HepG2 (cell line): Measurements from ENCODE around the gene CD151. TPM values are rescaled to one million over a fixed set of nuclear protein-coding genes. Genes with fewer than 3 reads are reported as not detected.

Experiments used
- ATAC-seq: fragments of 200-7000 bp; cut with Tn5 transposase; 3 replicates; pipeline ENCODE4 v1.9.1; 2020; ENCODE audit warnings: mild to moderate bottlenecking, moderate library complexity
- BruUV-seq: library from RNA; stranded (reverse); fragments of 400-500 nt; replicated peaks from 2 replicates; lab custom pipeline; 2021; lab: Mats Ljungman, UMichigan
- CTCF ChIA-PET: fragments of 300-600 bp; formaldehyde crosslinking; extraction: SDS; loops from one replicate; lab custom pipeline; 2021; ENCODE audit warnings: low total read pairs, inconsistent platforms, low intra/inter-chr PET ratio; lab: Yijun Ruan, JAX
- POLR2A ChIA-PET: fragments of 350-600 bp; sonication (Branson Sonifier 250); formaldehyde crosslinking; loops from one replicate; lab custom pipeline; 2020; ENCODE audit warnings: antibody characterized with exemption, inconsistent platforms; lab: Yijun Ruan, JAX
- DNase-seq: peaks from one replicate; pipeline ENCODE4 v3.0.0-alpha.2; 2015; ENCODE audit warnings: low spot score
- FAIRE-seq: peaks from 3 replicates; lab custom pipeline; 2011; peaks lifted over from hg19 to GRCh38; lab: Jason Lieb, UNC
- H2AFZ ChIP-seq: one replicate; pipeline ENCODE4 v1.6.1; 2011; ENCODE audit warnings: low read length, inconsistent platforms
- H3K27ac ChIP-seq: fragments of 300-600 bp; 3 replicates; pipeline ENCODE4 v1.8.0; 2011; ENCODE audit warnings: mixed run types, mild to moderate bottlenecking, mixed read lengths, low read length, inconsistent platforms; ENCODE audit not compliant: insufficient read depth; ENCODE audit errors: extremely low read length
- H3K27me3 ChIP-seq, 2 experiments: fragments of 200-600 bp in 1 of 2; 2 replicates in 1 of 2; 3 replicates in 1 of 2; pipeline versions ENCODE4 v1.6.0 to v1.8.0; 2011; ENCODE audit warnings: low read length in 2 of 2, mild to moderate bottlenecking in 2 of 2, moderate library complexity in 2 of 2, inconsistent platforms in 1 of 2; ENCODE audit not compliant: insufficient read depth in 2 of 2, control insufficient read depth in 1 of 2
- H3K36me3 ChIP-seq, 2 experiments: fragments of 200-600 bp in 1 of 2; replicated peaks in 1 of 2; 2 replicates in 1 of 2; 3 replicates in 1 of 2; pipeline versions ENCODE4 v1.5.1 to v1.8.0; 2011; ENCODE audit warnings: low read length in 2 of 2, inconsistent platforms in 1 of 2; ENCODE audit not compliant: insufficient read depth in 2 of 2, control insufficient read depth in 1 of 2
- H3K4me1 ChIP-seq: 2 replicates; pipeline ENCODE4 v1.5.1; 2012; ENCODE audit warnings: low read length, inconsistent platforms; ENCODE audit not compliant: insufficient read depth
- H3K4me2 ChIP-seq: 2 replicates; pipeline ENCODE4 v1.6.0; 2011; ENCODE audit warnings: low read depth, low read length, inconsistent platforms
- H3K4me3 ChIP-seq, 3 experiments: fragments of 200-600 bp in 1 of 3; sonication (generic), shearing (Covaris generic) in 1 of 3; replicated peaks in 1 of 3; 2 replicates each; pipeline ENCODE4 v1.5.1; 2011 to 2016; ENCODE audit warnings: low read length in 3 of 3, inconsistent platforms in 2 of 3, low read depth in 2 of 3, mild to moderate bottlenecking in 2 of 3, control low read depth in 1 of 3, mixed read lengths in 1 of 3; ENCODE audit not compliant: insufficient read depth in 1 of 3
- H3K79me2 ChIP-seq: one replicate; pipeline ENCODE4 v1.6.1; 2011; ENCODE audit warnings: low read length, inconsistent platforms; ENCODE audit not compliant: insufficient read depth
- H3K9ac ChIP-seq: 2 replicates; pipeline ENCODE4 v1.6.0; 2011; ENCODE audit warnings: mild to moderate bottlenecking, low read depth, low read length, inconsistent platforms; ENCODE audit not compliant: insufficient read depth
- H3K9me3 ChIP-seq: 2 replicates; pipeline ENCODE4 v1.5.1; 2012; ENCODE audit warnings: mild to moderate bottlenecking, low read length
- H4K20me1 ChIP-seq: 2 replicates; pipeline ENCODE4 v1.6.0; 2011; ENCODE audit warnings: inconsistent platforms, mild to moderate bottlenecking, low read length, moderate library complexity; ENCODE audit not compliant: insufficient read depth
- EP300 ChIP-seq, 3 experiments: sonication (generic) in 1 of 3; formaldehyde crosslinking in 1 of 3; IDR thresholded peaks; 2 replicates each; pipeline versions ENCODE4 v1.5.1 to v1.6.1; 2011 to 2020; ENCODE audit warnings: low read depth in 2 of 3, low read length in 2 of 3, borderline replicate concordance in 1 of 3, improper control_type of control experiment in 1 of 3, mild to moderate bottlenecking in 1 of 3, missing genetic modification reagents in 1 of 3, moderate library complexity in 1 of 3
- ESRRA ChIP-seq: sonication (generic); formaldehyde crosslinking; IDR thresholded peaks from 2 replicates; pipeline ENCODE4 v1.5.1; 2020; ENCODE audit warnings: mild to moderate bottlenecking, low read depth, missing genetic modification reagents
- MATR3 ChIP-seq: sonication (generic); formaldehyde crosslinking; IDR thresholded peaks from 2 replicates; pipeline ENCODE4 v1.4.0; 2020; ENCODE audit warnings: missing genetic modification reagents
- MXD4 ChIP-seq: IDR thresholded peaks from 2 replicates; pipeline ENCODE4 v1.6.1; 2016; ENCODE audit warnings: mild to moderate bottlenecking, missing biosample characterization, missing genetic modification reagents
- NPAS2 ChIP-seq: sonication (generic); formaldehyde crosslinking; IDR thresholded peaks from 2 replicates; pipeline ENCODE4 v1.8.0; 2022; ENCODE audit warnings: mild to moderate bottlenecking, missing genetic modification reagents, borderline replicate concordance
- POLR2G ChIP-seq: fragments of 200-400 bp; formaldehyde crosslinking; IDR thresholded peaks from 2 replicates; pipeline ENCODE4 v1.6.1; 2018; ENCODE audit warnings: mild to moderate bottlenecking, low read depth, low read length, moderate library complexity
- RAD51 ChIP-seq: fragments of 450-650 bp; IDR thresholded peaks from 2 replicates; pipeline ENCODE4 v1.6.1; 2016; ENCODE audit warnings: borderline replicate concordance
- RARG ChIP-seq: sonication (generic); formaldehyde crosslinking; IDR thresholded peaks from 2 replicates; pipeline ENCODE4 v1.4.0; 2020; ENCODE audit warnings: low read depth, mild to moderate bottlenecking, missing genetic modification reagents
- SNAI1 ChIP-seq: sonication (generic); formaldehyde crosslinking; IDR thresholded peaks from 2 replicates; pipeline ENCODE4 v1.5.0; 2020; ENCODE audit warnings: mild to moderate bottlenecking, missing genetic modification reagents, borderline replicate concordance
- SOX13 ChIP-seq, 3 experiments: fragments of 450-650 bp in 1 of 3; sonication (generic) in 1 of 3; formaldehyde crosslinking in 1 of 3; IDR thresholded peaks in 2 of 3; conservative IDR thresholded peaks in 1 of 3; 2 replicates each; pipeline versions ENCODE4 v1.5.0 to v1.6.1; 2016 to 2020; ENCODE audit warnings: antibody characterized with exemption in 1 of 3, mild to moderate bottlenecking in 1 of 3, missing compliant biosample characterization in 1 of 3, missing genetic modification reagents in 1 of 3, moderate library complexity in 1 of 3
- ZFX ChIP-seq: sonication (generic); formaldehyde crosslinking; IDR thresholded peaks from 2 replicates; pipeline ENCODE4 v1.4.0; 2020; ENCODE audit warnings: mild to moderate bottlenecking, low read depth, missing genetic modification reagents, moderate library complexity
- ZNF460 ChIP-seq: sonication (generic); formaldehyde crosslinking; IDR thresholded peaks from 2 replicates; pipeline ENCODE4 v1.5.1; 2020; ENCODE audit warnings: missing genetic modification reagents, mild to moderate bottlenecking, borderline replicate concordance
- WGBS: methylation state at CpG from one replicate; pipeline ENCODE4 v1.1.6; 2017; ENCODE audit warnings: low lambda C conversion rate; 5-methylcytosine and 5-hydroxymethylcytosine counted together
- in situ Hi-C: cut with HindIII; loops from 2 replicates; pipeline ENCODE4 v1.10.0; 2017; ENCODE audit warnings: low pct_unique_long_range_greater_than_20kb; ENCODE audit not compliant: extremely low pct_ligation_motif_present
- intact Hi-C: fragments of 100-400 bp; cut with micrococcal nuclease; formaldehyde crosslinking; loops from one replicate; pipeline ENCODE4 v1.10.0; 2022; ENCODE audit not compliant: unreplicated experiment
- polyA plus RNA-seq, 8 experiments: library from polyadenylated mRNA; depleted of rRNA in 3 of 8; stranded (reverse) in 7 of 8; unstranded in 1 of 8; fragments of >200 nt; fragmentation: Illumina TruSeq in 4 of 8; extraction: Trizol in 4 of 8; gene quantifications; 2 replicates each; pipeline versions ENCODE4 v1.2.1 to v1.2.3, GENCODE V29; 2011 to 2016; ENCODE audit warnings: low read depth in 4 of 8, missing spikeins in 1 of 8, mixed read lengths in 1 of 8; ENCODE audit not compliant: insufficient read depth in 1 of 8
- total RNA-seq, 5 experiments: library from RNA; depleted of rRNA; stranded (reverse); fragments of >200 nt; fragmentation: Illumina TruSeq; extraction: Trizol; gene quantifications; 2 replicates each; pipeline ENCODE4 v1.2.3, GENCODE V29; 2016; ENCODE audit warnings: low read depth in 1 of 5
- TF ChIP-seq, protein P1 (sequence below): sonication (generic); formaldehyde crosslinking; IDR thresholded peaks from 2 replicates; pipeline ENCODE4 v1.4.0; 2020; ENCODE audit warnings: missing genetic modification reagents
- TF ChIP-seq, protein P2 (sequence below), 2 experiments: sonication (generic) in 1 of 2; formaldehyde crosslinking in 1 of 2; IDR thresholded peaks; 2 replicates each; pipeline versions ENCODE4 v1.4.0 to v1.6.1; 2018 to 2020; ENCODE audit warnings: missing genetic modification reagents in 2 of 2, borderline replicate concordance in 1 of 2, low read depth in 1 of 2, mild to moderate bottlenecking in 1 of 2, missing biosample characterization in 1 of 2
- TF ChIP-seq, protein P3 (sequence below): sonication (generic); formaldehyde crosslinking; conservative IDR thresholded peaks from 2 replicates; pipeline ENCODE4 v1.8.1; 2023; ENCODE audit warnings: missing genetic modification reagents

CD151 gene
- total and polyA plus RNA-seq, 2 of the 13 experiments (the other 11 are each of a cell fraction or from before 2014, with no cell fraction given), result 125 to 197 TPM

DNA sequence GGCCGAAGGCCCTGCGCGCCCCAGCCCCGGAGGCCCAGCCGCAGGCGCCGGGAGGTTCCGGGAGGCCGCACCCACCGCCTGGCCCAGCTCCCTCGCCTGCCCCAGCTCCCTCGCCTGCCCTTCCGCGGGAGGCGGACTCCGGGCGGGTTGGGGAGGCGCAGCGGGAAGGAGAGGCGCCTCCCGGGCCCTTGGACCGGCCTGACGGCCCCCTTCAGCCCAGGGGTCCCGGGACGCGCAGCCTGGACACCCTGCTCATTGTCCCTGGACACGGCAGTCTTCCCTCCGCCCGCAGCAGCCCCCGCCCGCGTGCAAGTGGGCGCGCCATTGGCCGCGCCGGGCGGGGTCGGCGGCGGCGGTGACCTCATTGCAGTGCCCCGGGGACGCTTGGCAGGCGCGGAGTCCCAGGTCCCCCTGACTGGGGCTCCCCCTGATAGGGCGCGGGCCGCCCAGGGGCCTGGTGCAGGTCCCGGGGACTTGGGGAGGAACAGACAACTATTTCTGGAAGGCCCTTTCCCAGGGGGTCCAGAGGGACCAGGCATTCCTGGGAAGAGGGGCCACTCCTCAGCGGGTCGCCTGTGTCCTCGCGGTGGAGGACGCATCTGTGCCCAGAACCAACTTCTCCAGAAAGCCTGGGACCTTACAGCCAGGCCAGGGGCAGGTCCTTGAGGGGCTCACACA lies 501 bp downstream of the CD151 start:
- H3K36me3 ChIP-seq, result peaks cover 4 to 14% of the 10 kb centered on the region in 2 experiments; a peak in 3 of 5 replicates
- H3K79me2 ChIP-seq, result peaks cover 11% of the 10 kb centered on the region
- DNase-seq (no peak), FAIRE-seq (no peak), ATAC-seq (peak; percentile 7)
- peak overlapping the region; percentile 85 for H3K9ac ChIP-seq
- in situ Hi-C loops (no loop called here), intact Hi-C loops (no loop called here)
- peak overlapping the region; percentile 71 to 81 (median 77) for H3K4me3 ChIP-seq
- no peaks in the 10 kb centered on the region for H3K27me3 ChIP-seq
- H4K20me1 ChIP-seq, result peaks cover 9% of the 10 kb centered on the region; the same call in 1 of the 2 replicates
- WGBS, result no CpG with 5 or more reads among the region's 55 CpGs
- peak overlapping the region; percentile 81 for H3K4me2 ChIP-seq
- peak overlapping the region; percentile 61 for H3K27ac ChIP-seq
- H3K4me1 ChIP-seq, result peaks cover 75% of the 10 kb centered on the region
- CTCF ChIA-PET, result no interaction called here
- POLR2A ChIA-PET, result interaction anchor here (0.6 to 16.1 kb wide), 4 partner anchors 8 to 27 kb away, joined by 5 to 264 read pairs (median 74); partner anchors contain the start of genes PNPLA2, POLR2L, RPLP2 and TSPAN4
- no peaks in the 10 kb centered on the region for H3K9me3 ChIP-seq
- BruUV-seq, result no TSS peak
- H2AFZ ChIP-seq, result no peak overlapping the region
- TF ChIP-seq ZFX, result peak; percentile 2; the same call in 1 of the 2 replicates
- TF ChIP-seq EP300 (IDR thresholded peaks at IDR 0.05; ENCODE audit: low read depth in 2 of 2, low read length in 2 of 2), result no peak
- no peak for TF ChIP-seq EP300 (CRISPR knock-in tag; IDR thresholded peaks at IDR 0.05; ENCODE audit: borderline replicate concordance)
- TF ChIP-seq MXD4 (CRISPR knock-in tag), result no peak
- TF ChIP-seq POLR2G, result 0 out of 2 replicates have a peak, but pooled peaks have one; percentile 36
- TF ChIP-seq, protein P1, sequence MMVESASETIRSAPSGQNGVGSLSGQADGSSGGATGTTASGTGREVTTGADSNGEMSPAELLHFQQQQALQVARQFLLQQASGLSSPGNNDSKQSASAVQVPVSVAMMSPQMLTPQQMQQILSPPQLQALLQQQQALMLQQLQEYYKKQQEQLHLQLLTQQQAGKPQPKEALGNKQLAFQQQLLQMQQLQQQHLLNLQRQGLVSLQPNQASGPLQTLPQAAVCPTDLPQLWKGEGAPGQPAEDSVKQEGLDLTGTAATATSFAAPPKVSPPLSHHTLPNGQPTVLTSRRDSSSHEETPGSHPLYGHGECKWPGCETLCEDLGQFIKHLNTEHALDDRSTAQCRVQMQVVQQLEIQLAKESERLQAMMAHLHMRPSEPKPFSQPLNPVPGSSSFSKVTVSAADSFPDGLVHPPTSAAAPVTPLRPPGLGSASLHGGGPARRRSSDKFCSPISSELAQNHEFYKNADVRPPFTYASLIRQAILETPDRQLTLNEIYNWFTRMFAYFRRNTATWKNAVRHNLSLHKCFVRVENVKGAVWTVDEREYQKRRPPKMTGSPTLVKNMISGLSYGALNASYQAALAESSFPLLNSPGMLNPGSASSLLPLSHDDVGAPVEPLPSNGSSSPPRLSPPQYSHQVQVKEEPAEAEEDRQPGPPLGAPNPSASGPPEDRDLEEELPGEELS, result 0 out of 2 replicates have a peak, but pooled peaks have one; percentile 15
- TF ChIP-seq, protein P2, sequence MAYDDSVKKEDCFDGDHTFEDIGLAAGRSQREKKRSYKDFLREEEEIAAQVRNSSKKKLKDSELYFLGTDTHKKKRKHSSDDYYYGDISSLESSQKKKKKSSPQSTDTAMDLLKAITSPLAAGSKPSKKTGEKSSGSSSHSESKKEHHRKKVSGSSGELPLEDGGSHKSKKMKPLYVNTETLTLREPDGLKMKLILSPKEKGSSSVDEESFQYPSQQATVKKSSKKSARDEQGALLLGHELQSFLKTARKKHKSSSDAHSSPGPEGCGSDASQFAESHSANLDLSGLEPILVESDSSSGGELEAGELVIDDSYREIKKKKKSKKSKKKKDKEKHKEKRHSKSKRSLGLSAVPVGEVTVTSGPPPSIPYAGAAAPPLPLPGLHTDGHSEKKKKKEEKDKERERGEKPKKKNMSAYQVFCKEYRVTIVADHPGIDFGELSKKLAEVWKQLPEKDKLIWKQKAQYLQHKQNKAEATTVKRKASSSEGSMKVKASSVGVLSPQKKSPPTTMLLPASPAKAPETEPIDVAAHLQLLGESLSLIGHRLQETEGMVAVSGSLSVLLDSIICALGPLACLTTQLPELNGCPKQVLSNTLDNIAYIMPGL (CRISPR knock-in tag; IDR thresholded peaks at IDR 0.05; ENCODE audit: borderline replicate concordance in 1 of 2, low read depth in 1 of 2), result peak in 1 of 2 experiments; percentile 39; a peak in 1 of 4 replicates
- no peak for TF ChIP-seq ZNF460
- TF ChIP-seq NPAS2, result no peak
- no peak for TF ChIP-seq SNAI1
- TF ChIP-seq, protein P3, sequence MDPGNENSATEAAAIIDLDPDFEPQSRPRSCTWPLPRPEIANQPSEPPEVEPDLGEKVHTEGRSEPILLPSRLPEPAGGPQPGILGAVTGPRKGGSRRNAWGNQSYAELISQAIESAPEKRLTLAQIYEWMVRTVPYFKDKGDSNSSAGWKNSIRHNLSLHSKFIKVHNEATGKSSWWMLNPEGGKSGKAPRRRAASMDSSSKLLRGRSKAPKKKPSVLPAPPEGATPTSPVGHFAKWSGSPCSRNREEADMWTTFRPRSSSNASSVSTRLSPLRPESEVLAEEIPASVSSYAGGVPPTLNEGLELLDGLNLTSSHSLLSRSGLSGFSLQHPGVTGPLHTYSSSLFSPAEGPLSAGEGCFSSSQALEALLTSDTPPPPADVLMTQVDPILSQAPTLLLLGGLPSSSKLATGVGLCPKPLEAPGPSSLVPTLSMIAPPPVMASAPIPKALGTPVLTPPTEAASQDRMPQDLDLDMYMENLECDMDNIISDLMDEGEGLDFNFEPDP, result no peak
- no peak for TF ChIP-seq MATR3 (CRISPR knock-in tag)
- no peak for TF ChIP-seq ESRRA (CRISPR knock-in tag)
- TF ChIP-seq SOX13 (IDR thresholded peaks at IDR 0.05), result no peak
- TF ChIP-seq SOX13 (CRISPR knock-in tag; conservative IDR thresholded peaks at IDR 0.05 in 1 of 2, IDR thresholded peaks at IDR 0.05 in 1 of 2), result no peak
- no peak for TF ChIP-seq RAD51
- no peak for TF ChIP-seq RARG (CRISPR knock-in tag)
